Measurements from ENCODE around the gene FBXO47.

Gene FBXO47, protein sequence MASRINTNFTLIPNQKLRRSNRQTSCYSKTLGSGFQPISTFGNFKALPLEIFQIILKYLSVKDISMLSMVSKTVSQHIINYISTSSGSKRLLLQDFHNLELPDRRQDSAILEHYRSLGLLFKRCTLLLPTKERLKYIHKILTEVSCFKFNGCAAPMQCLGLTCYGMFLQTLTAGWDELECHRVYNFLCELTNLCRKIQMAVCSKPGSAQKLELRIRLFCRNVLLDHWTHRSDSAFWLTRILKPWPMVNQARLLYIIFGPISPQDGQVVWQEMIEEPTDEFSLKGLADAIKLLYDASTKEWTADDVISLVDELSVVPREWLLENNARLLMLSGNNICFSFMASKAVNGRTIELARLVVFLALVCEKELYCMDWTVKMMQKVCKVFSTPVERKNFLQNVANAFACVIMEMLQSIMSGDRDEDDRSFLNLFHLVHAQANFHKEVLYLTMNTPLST

GRCh38 chr17:38967290-38967738 lies at the start of gene FBXO47:
FBXO47 (minus strand) TSS chr17:38967403; CDS start chr17:38963025, 4,378 bp downstream.
- peak; percentile 86 for DNase-seq

- DNase-seq, result no peak
Observed at GRCh38 chr17:39016193-39017153, 49.3 kb upstream of the FBXO47 start.

- DNase-seq, result no peak
Observed at GRCh38 chr17:39015546-39015935, 48.3 kb upstream of the FBXO47 start.

DNA sequence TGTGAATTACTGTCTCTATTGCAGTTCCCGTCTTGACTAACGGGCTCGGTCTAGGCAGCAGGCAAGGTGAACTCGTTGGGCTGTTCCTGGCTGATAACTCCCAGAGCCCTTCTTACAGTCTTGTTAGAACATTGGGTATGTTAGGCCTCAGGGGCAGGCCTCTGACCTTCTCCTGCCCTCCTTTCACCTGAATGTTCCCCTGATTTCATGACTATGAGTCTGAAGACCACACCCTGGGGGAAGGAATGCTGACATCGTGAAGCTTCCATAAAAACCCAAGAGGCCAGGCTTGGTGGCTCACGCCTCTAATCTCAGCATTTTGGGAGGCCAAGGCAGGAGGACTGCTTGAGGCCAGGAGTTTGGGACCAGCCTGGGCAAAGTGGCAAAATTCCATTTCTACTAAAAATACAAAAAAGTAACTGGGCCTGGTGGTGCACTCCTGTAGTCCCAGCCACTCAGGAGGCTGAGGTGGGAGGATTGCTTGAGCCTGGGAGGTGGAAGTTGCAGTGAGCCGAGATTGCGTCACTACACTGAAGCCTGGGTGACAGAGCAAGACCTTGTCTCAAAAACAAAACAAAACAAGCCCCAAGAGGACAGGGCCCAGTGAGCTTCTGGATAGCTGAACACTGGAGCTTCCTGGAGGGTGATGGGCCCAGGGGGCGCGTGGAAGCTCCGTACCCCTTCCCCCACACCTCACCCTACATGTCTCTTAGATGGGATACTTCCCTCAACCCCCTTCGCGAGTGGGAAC lies 47.8 kb upstream of the FBXO47 start:
- DNase-seq, result peak; percentile 28

DNA sequence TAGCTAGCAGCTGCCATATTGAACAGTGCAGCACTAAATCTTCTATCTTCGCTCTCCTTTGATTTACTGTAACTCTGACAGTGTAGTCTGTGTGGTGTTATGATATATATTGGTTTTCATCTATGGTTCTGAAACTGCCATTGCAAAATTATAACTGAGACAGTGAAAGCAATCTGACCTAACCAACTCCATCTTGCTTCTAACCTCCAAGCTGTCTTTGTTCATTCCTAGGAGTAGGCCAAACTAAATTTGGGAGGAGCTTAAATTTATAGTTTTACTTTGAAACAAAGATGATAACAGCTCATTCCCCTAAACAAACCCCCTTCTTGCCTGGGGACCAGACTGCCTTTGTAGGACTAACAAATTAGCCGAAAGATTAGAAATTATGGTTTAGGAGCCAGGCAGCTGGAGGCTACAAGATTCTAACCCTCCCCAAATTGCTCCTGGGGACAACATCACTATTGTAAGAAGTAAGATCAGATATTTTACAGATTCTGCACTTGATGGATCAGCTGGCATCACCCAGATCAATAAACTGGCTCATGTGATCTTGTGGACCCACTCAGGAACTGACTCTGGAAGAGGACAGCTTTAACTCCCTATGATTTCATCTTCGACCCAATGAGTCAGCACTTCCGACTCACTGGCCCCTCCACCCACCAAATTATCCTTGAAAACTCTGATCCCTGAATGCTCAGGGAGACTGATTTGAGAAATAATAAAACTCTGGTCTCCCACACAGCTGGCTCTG lies 47.0 kb upstream of the FBXO47 start:
- DNase-seq, result no peak

GRCh38 chr17:39012725-39013124 lies 45.5 kb upstream of the FBXO47 start:
- no peak for DNase-seq

DNA sequence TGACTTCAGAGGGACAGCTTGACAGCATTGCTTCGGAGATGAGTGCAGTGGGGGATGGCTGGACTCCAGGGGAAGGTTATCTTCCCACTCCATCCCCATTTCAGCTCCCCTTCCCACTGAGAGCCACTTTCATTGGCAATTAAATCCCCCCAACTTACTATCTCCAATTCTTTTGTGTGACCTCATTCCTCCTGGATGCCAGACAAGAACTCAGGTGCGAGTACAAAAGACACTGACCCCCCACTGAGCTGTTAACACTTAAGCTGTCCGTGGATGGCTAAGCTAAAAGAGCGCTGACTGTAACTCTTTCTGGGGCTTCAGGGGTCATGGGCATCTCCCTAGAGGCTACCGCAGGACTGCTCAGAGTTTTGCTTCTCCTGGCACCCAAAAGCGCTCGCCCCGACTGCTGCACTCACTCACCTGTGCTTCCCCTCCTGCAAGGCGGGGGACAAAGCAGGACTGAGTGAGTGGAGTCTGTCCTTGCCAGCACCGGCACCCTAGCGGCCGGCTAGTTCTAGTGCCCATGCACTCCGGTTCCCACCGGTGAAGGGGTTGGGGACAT lies 44.8 kb upstream of the FBXO47 start:
- no peak for DNase-seq

DNA sequence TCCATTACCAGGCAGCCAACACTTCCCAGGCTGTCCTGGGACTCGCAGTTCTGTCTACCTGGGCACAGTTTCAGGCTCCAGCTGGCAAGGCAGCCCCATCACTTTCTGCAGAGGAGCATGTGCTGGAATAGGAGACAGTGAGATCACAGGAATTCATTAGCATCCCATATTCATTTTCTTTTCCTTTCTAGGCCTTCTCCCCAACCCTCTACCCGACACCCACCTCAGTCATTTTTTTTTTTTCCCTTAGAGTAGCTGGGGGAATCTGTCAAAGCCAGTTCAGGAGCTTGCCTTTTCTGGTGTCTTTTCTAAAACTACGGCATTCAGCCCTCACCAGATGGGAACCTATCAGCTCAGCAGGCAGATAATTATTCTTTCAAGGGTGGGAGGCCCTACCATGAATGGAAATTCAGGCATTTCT lies 42.4 kb upstream of the FBXO47 start:
- DNase-seq, result no peak

- no peak for DNase-seq
Observed at GRCh38 chr17:39008633-39009032, 41.4 kb upstream of the FBXO47 start.

DNA sequence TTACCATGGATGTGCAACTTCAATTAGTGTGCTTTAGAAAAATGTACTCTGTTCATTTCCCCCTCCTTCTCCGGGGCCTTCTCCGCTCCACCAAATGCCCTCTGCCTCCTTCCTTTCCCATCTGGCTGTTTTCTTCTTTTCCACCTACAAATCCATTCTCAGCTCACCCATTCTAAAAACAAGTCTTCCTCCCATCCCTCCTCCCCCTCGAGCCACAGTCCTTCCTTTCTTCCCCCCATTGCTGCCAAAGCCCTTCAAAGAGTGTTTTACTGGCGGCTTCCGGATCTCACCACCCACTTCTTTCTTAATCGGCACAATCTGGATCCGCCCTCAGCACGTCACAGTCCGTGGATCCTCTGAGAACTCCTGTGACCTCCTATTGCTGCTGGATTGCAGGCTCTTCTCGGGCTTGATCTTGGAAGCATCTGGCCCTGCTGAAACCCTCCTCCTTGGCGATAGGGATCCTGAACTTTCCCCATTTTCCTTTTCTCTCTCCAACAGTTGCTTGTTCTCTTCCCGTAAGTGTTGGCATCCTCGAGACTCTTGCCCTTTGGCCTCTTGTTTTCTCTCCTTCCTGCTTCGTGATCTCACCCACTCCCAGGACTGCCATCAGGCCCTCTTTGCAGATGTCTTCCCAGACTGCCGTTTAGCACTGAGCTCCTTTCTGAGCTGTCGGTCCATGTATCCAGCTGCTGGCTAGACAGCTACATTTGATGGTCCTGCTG lies 36.0 kb upstream of the FBXO47 start:
- peak; percentile 64 for DNase-seq

DNA sequence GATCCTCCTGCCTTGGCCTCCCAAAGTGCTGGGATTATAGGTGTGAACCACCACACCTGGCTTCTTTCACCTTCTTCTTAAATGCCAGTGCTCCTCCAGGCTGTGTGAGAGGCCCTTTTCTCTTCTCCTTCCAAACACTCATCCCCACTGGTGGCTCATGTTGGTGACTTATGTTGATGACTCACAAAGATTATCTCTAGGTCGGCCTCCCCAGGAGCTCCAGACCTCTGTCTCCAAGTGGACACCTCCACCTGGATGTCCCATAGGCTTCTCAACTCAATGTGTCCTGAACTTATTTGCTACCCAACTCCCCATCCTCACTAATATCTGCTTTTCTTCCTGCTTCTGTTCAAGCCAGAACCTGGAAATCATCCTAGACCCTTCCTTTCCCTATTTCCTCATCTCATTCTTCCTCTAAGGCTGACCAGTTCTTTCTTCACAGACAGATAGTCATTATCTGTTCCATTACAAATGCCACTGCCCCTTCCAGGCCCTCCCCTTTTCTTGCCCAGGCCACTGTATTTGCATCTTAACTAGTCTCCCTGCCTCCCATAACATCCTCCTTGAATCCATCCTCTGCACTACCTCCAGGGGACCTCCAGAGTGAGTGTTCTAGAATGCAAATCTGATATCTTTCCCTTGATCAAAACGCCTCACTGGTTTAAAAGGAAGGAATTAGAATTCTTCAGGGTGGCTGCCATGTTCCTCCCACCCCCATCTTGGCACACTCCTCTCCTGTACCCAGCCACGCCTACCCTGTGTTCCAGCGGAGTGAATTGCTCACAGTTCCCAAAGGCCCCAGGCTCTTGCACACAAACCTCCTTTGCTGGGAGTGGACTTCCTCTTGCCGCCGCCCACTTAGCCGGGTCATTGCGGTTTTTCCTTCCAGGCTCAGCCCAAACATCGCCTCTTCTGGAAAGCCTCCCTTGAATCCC lies 34.8 kb upstream of the FBXO47 start:
- peak; percentile 62 for DNase-seq

- no peak for DNase-seq
Observed at GRCh38 chr17:39000021-39000601, 32.9 kb upstream of the FBXO47 start.

- no peak for DNase-seq
Observed at GRCh38 chr17:38996660-38997337, 29.6 kb upstream of the FBXO47 start.

DNA sequence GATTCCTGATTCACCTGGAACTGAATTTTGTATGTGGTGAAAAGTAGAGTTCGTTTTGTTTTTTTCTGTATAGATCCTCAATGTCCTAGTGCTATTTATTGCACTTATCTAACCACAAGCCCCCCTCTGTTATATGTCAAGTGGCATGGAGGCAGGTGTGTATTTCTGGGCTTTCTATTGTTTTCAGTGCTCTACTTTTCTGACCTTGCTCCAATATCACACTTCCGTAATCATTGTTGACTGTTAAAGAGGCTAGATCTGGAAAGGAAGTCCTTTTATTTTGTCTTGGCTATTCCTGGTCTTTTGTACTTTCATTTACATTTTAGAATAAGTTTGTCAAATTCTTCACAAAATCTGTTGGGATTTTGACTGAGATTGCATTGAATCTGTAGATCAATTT lies 26.8 kb upstream of the FBXO47 start:
- no peak for DNase-seq

DNA sequence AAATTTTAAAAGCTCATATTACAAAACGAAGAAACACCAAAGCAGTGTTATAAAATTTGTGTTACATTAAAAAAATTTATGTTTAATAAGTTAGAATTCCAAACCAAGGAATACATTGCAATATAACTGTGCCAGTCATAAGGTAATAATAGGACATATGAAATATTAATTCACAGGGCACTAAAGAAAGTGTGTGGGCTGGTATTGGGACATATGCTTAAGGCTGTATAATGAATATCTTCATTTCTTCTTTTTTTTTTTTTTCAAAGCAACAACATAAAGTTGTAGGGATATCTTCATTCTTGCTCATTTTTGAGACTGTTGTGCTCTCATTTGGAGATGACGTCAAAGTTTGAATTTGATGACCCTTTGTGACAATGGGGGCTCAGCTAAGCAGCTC lies 17.5 kb upstream of the FBXO47 start:
- DNase-seq, result no peak

- peak; percentile 78 for DNase-seq
Observed at GRCh38 chr17:38982858-38983746, 15.9 kb upstream of the FBXO47 start.

DNA sequence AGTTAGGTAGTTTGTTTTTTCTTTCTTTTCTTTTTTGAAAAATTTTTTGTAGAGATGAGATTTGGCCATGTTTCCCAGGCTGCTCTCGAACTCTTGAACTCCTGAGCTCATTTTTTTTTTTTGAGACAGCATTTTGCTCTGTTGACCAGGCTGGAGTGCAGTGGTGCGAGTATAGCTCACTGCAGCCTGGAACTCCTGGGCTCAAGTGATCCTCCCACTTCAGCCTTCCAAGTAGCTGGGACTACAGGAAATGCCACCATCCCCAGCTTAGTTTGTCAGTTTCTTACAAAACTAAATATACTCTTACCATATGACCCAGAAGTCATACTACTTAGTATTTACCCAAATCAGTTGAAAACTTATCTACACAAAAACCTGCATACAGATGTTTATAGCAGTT lies 14.4 kb upstream of the FBXO47 start:
- DNase-seq, result no peak

Measured in hematopoietic multipotent progenitor cell treated with erythropoietin and hydrocortisone succinate and interleukin-3 and kit ligand, for 8 days (in vitro differentiated cells).